Nephron (organoid): ENCODE data around the gene WBP1L.

ENCODE experiments used
- H3K27ac Mint-ChIP-seq, 3 experiments: 2 replicates each; pipeline ENCODE4 v1.8.0; 2020; ENCODE audit warnings: mixed read lengths in 3 of 3, mild to moderate bottlenecking in 2 of 3, moderate library complexity in 1 of 3
- H3K27me3 Mint-ChIP-seq: 2 replicates; pipeline ENCODE4 v1.8.0; 2021; ENCODE audit warnings: low read depth, mild to moderate bottlenecking, moderate library complexity, mixed read lengths
- H3K36me3 Mint-ChIP-seq: 2 replicates; pipeline ENCODE4 v1.8.0; 2020; ENCODE audit warnings: low read depth, mixed read lengths
- H3K4me1 Mint-ChIP-seq: 2 replicates; pipeline ENCODE4 v1.8.0; 2020; ENCODE audit warnings: mixed read lengths
- H3K4me3 Mint-ChIP-seq, 3 experiments: 2 replicates each; pipeline ENCODE4 v1.8.0; 2020; ENCODE audit warnings: mild to moderate bottlenecking in 3 of 3, mixed read lengths in 3 of 3, moderate library complexity in 2 of 3
- H3K9me3 Mint-ChIP-seq: 2 replicates; pipeline ENCODE4 v1.8.0; 2020; ENCODE audit warnings: mixed read lengths
- TF ChIP-seq, protein P1 (sequence below), 3 experiments: fragments of 200-600 bp; sonication (generic); IDR thresholded peaks; one replicate each; pipeline ENCODE4 v1.5.0; 2021; ENCODE audit warnings: antibody characterized with exemption in 3 of 3; ENCODE audit not compliant: unreplicated experiment in 3 of 3

Gene WBP1L

GRCh38 chr10:102770108-102770482 lies 26.3 kb downstream of the WBP1L start:
- peaks cover 5% of the 10 kb centered on the region for H3K36me3 Mint-ChIP-seq
- no peaks in the 10 kb centered on the region for H3K9me3 Mint-ChIP-seq
- H3K4me3 Mint-ChIP-seq, result no peak overlapping the region
- peaks cover 72% of the 10 kb centered on the region for H3K4me1 Mint-ChIP-seq
- TF ChIP-seq, protein P1, sequence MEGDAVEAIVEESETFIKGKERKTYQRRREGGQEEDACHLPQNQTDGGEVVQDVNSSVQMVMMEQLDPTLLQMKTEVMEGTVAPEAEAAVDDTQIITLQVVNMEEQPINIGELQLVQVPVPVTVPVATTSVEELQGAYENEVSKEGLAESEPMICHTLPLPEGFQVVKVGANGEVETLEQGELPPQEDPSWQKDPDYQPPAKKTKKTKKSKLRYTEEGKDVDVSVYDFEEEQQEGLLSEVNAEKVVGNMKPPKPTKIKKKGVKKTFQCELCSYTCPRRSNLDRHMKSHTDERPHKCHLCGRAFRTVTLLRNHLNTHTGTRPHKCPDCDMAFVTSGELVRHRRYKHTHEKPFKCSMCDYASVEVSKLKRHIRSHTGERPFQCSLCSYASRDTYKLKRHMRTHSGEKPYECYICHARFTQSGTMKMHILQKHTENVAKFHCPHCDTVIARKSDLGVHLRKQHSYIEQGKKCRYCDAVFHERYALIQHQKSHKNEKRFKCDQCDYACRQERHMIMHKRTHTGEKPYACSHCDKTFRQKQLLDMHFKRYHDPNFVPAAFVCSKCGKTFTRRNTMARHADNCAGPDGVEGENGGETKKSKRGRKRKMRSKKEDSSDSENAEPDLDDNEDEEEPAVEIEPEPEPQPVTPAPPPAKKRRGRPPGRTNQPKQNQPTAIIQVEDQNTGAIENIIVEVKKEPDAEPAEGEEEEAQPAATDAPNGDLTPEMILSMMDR (IDR thresholded peaks at IDR 0.05; ENCODE audit: unreplicated experiment in 3 of 3), result no peak
- peak overlapping the region; percentile 61 to 81 (median 80) for H3K27ac Mint-ChIP-seq
- H3K27me3 Mint-ChIP-seq, result no peaks in the 10 kb centered on the region

DNA sequence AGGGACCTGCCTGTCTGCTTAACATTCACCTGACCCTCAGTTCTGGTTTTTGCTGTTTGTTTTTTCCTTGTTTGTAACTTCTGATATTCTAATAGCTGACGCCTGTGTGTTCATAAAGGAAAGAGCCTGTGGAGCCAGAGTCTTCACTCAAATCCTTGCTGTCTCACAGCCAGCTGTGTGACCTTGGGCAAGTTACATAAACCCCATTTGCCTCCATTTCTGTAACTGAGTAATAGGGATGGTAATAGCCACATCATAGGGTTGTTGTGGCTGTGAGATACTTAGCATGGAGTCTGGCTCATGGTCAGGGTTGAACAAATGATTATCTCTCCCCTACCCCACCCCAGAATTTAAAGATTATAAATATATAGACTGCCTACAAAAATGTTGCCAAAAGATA lies 27.0 kb downstream of the WBP1L start:
- Mint-ChIP-seq H3K4me1 (peaks cover 72% of the 10 kb centered on the region), H3K36me3 (no peaks in the 10 kb centered on the region), H3K4me3 (no peak overlapping the region), H3K27me3 (no peaks in the 10 kb centered on the region), H3K27ac (peak overlapping the region; percentile 61 to 81 (median 80)), H3K9me3 (no peaks in the 10 kb centered on the region)
- TF ChIP-seq, protein P1 (IDR thresholded peaks at IDR 0.05; ENCODE audit: unreplicated experiment in 3 of 3), result no peak

DNA sequence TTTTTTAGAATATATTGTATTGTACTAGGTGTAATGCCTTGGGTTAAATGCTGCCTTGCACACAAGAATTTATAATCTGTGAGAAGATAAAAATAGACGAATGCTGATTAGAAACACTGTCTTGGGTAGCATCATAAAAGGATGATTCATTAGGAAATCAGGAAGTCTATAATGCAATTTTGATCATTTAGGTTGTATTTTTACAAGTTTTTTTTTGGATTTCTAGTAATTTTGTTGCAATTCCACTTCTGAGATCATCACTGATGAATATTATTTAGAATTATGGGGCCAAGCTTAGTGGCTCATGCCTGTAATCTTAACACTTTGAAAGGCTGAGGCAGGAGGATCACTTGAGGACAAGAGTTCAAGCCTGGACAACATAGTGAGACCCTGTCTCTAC lies 29.6 kb downstream of the WBP1L start:
- H3K36me3 Mint-ChIP-seq, result no peaks in the 10 kb centered on the region
- peaks cover 78% of the 10 kb centered on the region for H3K4me1 Mint-ChIP-seq
- no peaks in the 10 kb centered on the region for H3K9me3 Mint-ChIP-seq

DNA sequence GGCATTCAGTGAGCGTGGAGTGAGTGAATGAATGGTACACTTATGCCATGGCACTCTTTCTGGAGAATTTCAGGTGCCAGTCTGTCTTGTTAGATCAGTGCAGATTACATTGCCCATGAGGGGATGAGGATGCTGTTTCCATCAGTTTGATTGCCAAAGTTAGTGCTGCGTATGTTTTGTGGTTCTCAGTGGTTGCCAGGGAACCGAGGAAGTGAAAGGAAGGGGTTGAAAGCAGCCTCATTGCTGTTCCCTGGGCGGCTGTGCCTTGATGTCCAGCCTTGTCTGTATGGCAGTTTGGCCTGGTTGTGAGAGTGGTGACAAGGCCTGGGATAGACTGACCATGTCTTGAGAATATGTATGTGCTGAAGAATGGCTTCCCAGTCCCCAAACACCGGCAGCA lies 30.2 kb downstream of the WBP1L start:
- peaks cover 84% of the 10 kb centered on the region for H3K4me1 Mint-ChIP-seq
- H3K27me3 Mint-ChIP-seq, result no peaks in the 10 kb centered on the region
- H3K4me3 Mint-ChIP-seq, result peak overlapping the region; percentile 2 to 70 (median 5)
- TF ChIP-seq, protein P1 (IDR thresholded peaks at IDR 0.05; ENCODE audit: unreplicated experiment in 3 of 3), result no peak
- H3K9me3 Mint-ChIP-seq, result no peaks in the 10 kb centered on the region
- H3K36me3 Mint-ChIP-seq, result no peaks in the 10 kb centered on the region
- H3K27ac Mint-ChIP-seq, result peak overlapping the region; percentile 99 to 100 (median 100)

More for the DNA sequence above, 29.6 kb downstream of the WBP1L start:
- H3K27me3 Mint-ChIP-seq, result no peaks in the 10 kb centered on the region
- TF ChIP-seq, protein P1 (IDR thresholded peaks at IDR 0.05; ENCODE audit: unreplicated experiment in 3 of 3), result no peak
- H3K27ac Mint-ChIP-seq, result peak overlapping the region; percentile 99 to 100 (median 100)
- H3K4me3 Mint-ChIP-seq, result peak overlapping the region in 2 of 3 experiments; percentile 42 to 49

DNA sequence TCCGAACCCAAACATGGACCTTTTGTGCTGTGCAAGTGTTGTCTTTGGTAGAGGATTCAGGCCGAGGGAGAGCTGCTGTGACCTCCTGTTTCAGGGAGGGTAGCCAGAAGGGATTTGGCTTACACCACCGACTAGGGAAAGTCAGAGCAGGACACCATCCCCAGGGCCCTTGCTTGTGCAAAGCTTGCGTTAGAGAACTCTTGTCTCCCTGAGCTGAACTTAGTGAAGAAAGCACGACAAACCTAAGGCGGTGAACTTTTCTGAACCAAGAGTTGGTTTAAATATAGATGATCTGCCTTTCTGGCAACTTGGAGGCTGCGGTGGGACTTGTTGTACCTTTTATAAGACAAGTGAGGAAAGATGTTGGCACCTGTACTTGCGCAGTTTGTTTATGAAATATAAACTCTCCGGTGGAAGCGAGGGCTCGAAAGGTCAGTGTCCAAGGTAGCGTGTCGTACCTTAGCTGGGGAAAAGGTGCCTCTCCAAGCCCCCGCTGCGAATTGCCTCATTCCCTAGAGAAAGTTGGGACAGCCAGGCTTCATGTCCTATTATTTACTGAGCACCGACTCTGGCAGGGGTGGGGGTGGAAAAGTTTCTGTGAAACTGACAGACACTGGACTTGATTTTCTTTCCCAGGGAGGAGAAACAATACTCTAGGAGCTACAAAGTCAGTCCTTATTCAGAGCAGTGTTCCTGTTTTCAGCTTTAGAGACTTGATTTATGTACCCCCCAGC lies 31.6 kb downstream of the WBP1L start:
- Mint-ChIP-seq H3K4me1 (peaks cover 82% of the 10 kb centered on the region), H3K36me3 (no peaks in the 10 kb centered on the region), H3K27me3 (no peaks in the 10 kb centered on the region), H3K27ac (peak overlapping the region; percentile 99 to 100 (median 100)), H3K9me3 (no peaks in the 10 kb centered on the region), H3K4me3 (peak overlapping the region; percentile 81 to 90 (median 86))
- TF ChIP-seq, protein P1 (IDR thresholded peaks at IDR 0.05; ENCODE audit: unreplicated experiment in 3 of 3), result no peak
